GM23338 (cell line): Measurements from ENCODE around the gene KRT71. TPM values are rescaled to one million over a fixed set of nuclear protein-coding genes. Genes with fewer than 3 reads are reported as not detected.

Source experiments
- ATAC-seq: fragments of 200-7000 bp; cut with Tn5 transposase; 3 replicates; pipeline ENCODE4 v1.9.1; 2020
- DNase-seq: peaks from one replicate; pipeline ENCODE4 v3.0.0-alpha.2; 2015; ENCODE audit warnings: low spot score
- H2AFZ ChIP-seq: fragments of 200-600 bp; sonication (generic); 2 replicates; pipeline ENCODE4 v1.8.0; 2016; ENCODE audit warnings: antibody characterized with exemption, mild to moderate bottlenecking, moderate library complexity
- H3F3A ChIP-seq: fragments of 200-600 bp; sonication (generic); replicated peaks from 2 replicates; pipeline ENCODE4 v1.8.0; 2017; ENCODE audit warnings: antibody characterized with exemption, mixed run types, low read depth
- H3K27ac ChIP-seq: fragments of 200-600 bp; sonication (generic); 2 replicates; pipeline ENCODE4 v1.6.1; 2016; ENCODE audit warnings: low read depth
- H3K27me3 ChIP-seq: fragments of 200-600 bp; sonication (generic); 2 replicates; pipeline ENCODE4 v1.8.0; 2016; ENCODE audit warnings: mild to moderate bottlenecking, mixed run types, moderate library complexity; ENCODE audit not compliant: insufficient read depth
- H3K36me3 ChIP-seq: fragments of 200-600 bp; sonication (generic); 2 replicates; pipeline ENCODE4 v1.8.0; 2016; ENCODE audit warnings: mild to moderate bottlenecking; ENCODE audit not compliant: insufficient read depth
- H3K4me1 ChIP-seq: fragments of 200-600 bp; sonication (generic); 2 replicates; pipeline ENCODE4 v1.8.0; 2016; ENCODE audit warnings: mild to moderate bottlenecking, moderate library complexity; ENCODE audit not compliant: insufficient read depth
- H3K4me2 ChIP-seq: fragments of 200-600 bp; sonication (generic); 2 replicates; pipeline ENCODE4 v1.7.1; 2017; ENCODE audit warnings: mixed run types
- H3K4me3 ChIP-seq: fragments of 200-600 bp; sonication (generic); 2 replicates; pipeline ENCODE4 v1.6.1; 2016; ENCODE audit warnings: mixed run types
- H3K79me2 ChIP-seq: fragments of 200-600 bp; sonication (generic); replicated peaks from 2 replicates; pipeline ENCODE4 v1.8.0; 2017; ENCODE audit warnings: mild to moderate bottlenecking; ENCODE audit not compliant: insufficient read depth
- H3K9me2 ChIP-seq: fragments of 200-600 bp; sonication (generic); 2 replicates; pipeline ENCODE4 v1.8.0; 2017; ENCODE audit not compliant: insufficient read depth
- H4K20me1 ChIP-seq: fragments of 200-600 bp; sonication (generic); replicated peaks from 2 replicates; pipeline ENCODE4 v1.8.0; 2017; ENCODE audit warnings: mild to moderate bottlenecking; ENCODE audit not compliant: insufficient read depth
- H3K27ac Mint-ChIP-seq: 2 replicates; pipeline ENCODE4 v1.8.0; 2020; ENCODE audit warnings: inconsistent platforms, mild to moderate bottlenecking, moderate library complexity, mixed read lengths
- H3K27me3 Mint-ChIP-seq: 3 replicates; pipeline ENCODE4 v1.8.0; 2022; ENCODE audit warnings: low read depth, mild to moderate bottlenecking, moderate library complexity, mixed read lengths, inconsistent platforms; ENCODE audit not compliant: insufficient read depth, poor library complexity
- H3K36me3 Mint-ChIP-seq: 3 replicates; pipeline ENCODE4 v1.8.0; 2021; ENCODE audit warnings: low read depth, mild to moderate bottlenecking, inconsistent platforms, moderate library complexity, mixed read lengths
- H3K4me1 Mint-ChIP-seq: 3 replicates; pipeline ENCODE4 v1.8.0; 2020; ENCODE audit warnings: mild to moderate bottlenecking, inconsistent platforms, mixed read lengths
- H3K4me3 Mint-ChIP-seq: 3 replicates; pipeline ENCODE4 v1.8.0; 2021; ENCODE audit warnings: moderate library complexity, mild to moderate bottlenecking, inconsistent platforms, mixed read lengths
- H3K9me3 Mint-ChIP-seq: 3 replicates; pipeline ENCODE4 v1.8.0; 2020; ENCODE audit warnings: moderate library complexity, mild to moderate bottlenecking, inconsistent platforms, mixed read lengths
- ETS1 ChIP-seq: IDR thresholded peaks from 2 replicates; pipeline ENCODE4 v1.6.1; 2016; ENCODE audit warnings: antibody characterized with exemption
- EZH2 ChIP-seq: fragments of 200-600 bp; sonication (generic); IDR thresholded peaks from one replicate; pipeline ENCODE4 v1.8.0; 2017; ENCODE audit warnings: antibody characterized with exemption, mild to moderate bottlenecking, low read depth; ENCODE audit not compliant: unreplicated experiment
- JUNB ChIP-seq: IDR thresholded peaks from one replicate; pipeline ENCODE4 v1.6.1; 2016; ENCODE audit warnings: antibody characterized with exemption; ENCODE audit not compliant: unreplicated experiment
- NANOG ChIP-seq: IDR thresholded peaks from 2 replicates; pipeline ENCODE4 v1.6.1; 2016; ENCODE audit warnings: antibody characterized with exemption, borderline replicate concordance
- POLR2AphosphoS5 ChIP-seq: IDR thresholded peaks from 2 replicates; pipeline ENCODE4 v1.6.1; 2016; ENCODE audit warnings: antibody characterized with exemption, low read depth
- STAT1 ChIP-seq: IDR thresholded peaks from one replicate; pipeline ENCODE4 v1.6.1; 2016; ENCODE audit warnings: antibody characterized with exemption; ENCODE audit not compliant: unreplicated experiment
- ZNF114 ChIP-seq: fragments of 250-450 bp; sonication (Bioruptor Pico); IDR thresholded peaks from 2 replicates; pipeline ENCODE4 v1.5.0; 2020; ENCODE audit warnings: mild to moderate bottlenecking, moderate library complexity
- ZNF331 ChIP-seq: fragments of 250-450 bp; sonication (Bioruptor Pico); IDR thresholded peaks from 2 replicates; pipeline ENCODE4 v1.5.0; 2020; ENCODE audit warnings: low read depth, mild to moderate bottlenecking, moderate library complexity
- polyA plus RNA-seq: library from polyadenylated mRNA; unstranded; fragments of >200 nt; fragmentation: Nextera tagmentation; extraction: Ambion mirVana; gene quantifications from 2 replicates; pipeline ENCODE4 v1.2.1, GENCODE V29; 2016
- total RNA-seq: library from RNA; depleted of rRNA; stranded (reverse); fragments of >200 nt; shearing (Covaris generic); gene quantifications from 2 replicates; pipeline ENCODE4 v1.2.3, GENCODE V29; 2014
- TF ChIP-seq, protein P1 (sequence below), 2 experiments: fragments of 200-600 bp in 1 of 2; sonication (generic) in 1 of 2; conservative IDR thresholded peaks; 2 replicates each; pipeline versions ENCODE4 v1.5.1 to v1.6.1; 2016 to 2017; ENCODE audit warnings: antibody characterized with exemption in 2 of 2, low read depth in 2 of 2, mild to moderate bottlenecking in 2 of 2, moderate library complexity in 1 of 2
- TF ChIP-seq, protein P2 (sequence below): fragments of 250-450 bp; sonication (Bioruptor Pico); IDR thresholded peaks from 2 replicates; pipeline ENCODE4 v1.5.0; 2020; ENCODE audit warnings: mild to moderate bottlenecking, moderate library complexity

KRT71 gene
- total and polyA plus RNA-seq, 2 experiments from 2014 or later: not detected

DNA sequence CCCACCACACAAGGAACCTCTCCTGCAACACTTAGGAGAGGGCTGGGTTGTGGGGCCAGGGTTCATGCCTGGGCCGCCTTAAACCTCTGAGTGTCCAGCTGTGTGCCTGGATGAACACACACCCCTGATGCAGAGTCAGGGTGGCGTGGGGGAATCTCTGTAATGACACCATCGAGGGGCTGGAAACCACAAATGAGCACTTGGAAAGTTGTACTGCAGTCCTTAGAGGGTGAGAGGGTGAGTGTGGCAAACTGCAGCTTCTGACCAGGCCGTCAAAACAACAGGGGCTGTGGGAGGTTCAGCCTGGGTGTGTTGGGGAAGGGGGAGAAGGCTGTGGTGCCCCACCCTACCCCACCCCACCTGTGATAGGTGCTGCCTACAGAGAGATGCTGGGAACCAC, 20.3 kb downstream of the KRT71 start:
- Mint-ChIP-seq H3K4me1 (no peaks in the 10 kb centered on the region), H3K9me3 (no peaks in the 10 kb centered on the region), H3K4me3 (no peak overlapping the region), H3K27me3 (peaks cover 8% of the 10 kb centered on the region), H3K27ac (no peak overlapping the region), H3K36me3 (no peaks in the 10 kb centered on the region)
- H3K79me2 ChIP-seq: no peaks in the 10 kb centered on the region
- ATAC-seq: no peak
- H3K9me2 ChIP-seq: no peaks in the 10 kb centered on the region
- TF ChIP-seq, protein P1, sequence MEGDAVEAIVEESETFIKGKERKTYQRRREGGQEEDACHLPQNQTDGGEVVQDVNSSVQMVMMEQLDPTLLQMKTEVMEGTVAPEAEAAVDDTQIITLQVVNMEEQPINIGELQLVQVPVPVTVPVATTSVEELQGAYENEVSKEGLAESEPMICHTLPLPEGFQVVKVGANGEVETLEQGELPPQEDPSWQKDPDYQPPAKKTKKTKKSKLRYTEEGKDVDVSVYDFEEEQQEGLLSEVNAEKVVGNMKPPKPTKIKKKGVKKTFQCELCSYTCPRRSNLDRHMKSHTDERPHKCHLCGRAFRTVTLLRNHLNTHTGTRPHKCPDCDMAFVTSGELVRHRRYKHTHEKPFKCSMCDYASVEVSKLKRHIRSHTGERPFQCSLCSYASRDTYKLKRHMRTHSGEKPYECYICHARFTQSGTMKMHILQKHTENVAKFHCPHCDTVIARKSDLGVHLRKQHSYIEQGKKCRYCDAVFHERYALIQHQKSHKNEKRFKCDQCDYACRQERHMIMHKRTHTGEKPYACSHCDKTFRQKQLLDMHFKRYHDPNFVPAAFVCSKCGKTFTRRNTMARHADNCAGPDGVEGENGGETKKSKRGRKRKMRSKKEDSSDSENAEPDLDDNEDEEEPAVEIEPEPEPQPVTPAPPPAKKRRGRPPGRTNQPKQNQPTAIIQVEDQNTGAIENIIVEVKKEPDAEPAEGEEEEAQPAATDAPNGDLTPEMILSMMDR (conservative IDR thresholded peaks at IDR 0.05; ENCODE audit: low read depth in 2 of 2): no peak
- TF ChIP-seq EZH2: no peak
- no peak for TF ChIP-seq ZNF114 (CRISPR knock-in tag)
- no peak for TF ChIP-seq POLR2AphosphoS5
- no peak for TF ChIP-seq NANOG
- TF ChIP-seq JUNB: no peak
- TF ChIP-seq, protein P2, sequence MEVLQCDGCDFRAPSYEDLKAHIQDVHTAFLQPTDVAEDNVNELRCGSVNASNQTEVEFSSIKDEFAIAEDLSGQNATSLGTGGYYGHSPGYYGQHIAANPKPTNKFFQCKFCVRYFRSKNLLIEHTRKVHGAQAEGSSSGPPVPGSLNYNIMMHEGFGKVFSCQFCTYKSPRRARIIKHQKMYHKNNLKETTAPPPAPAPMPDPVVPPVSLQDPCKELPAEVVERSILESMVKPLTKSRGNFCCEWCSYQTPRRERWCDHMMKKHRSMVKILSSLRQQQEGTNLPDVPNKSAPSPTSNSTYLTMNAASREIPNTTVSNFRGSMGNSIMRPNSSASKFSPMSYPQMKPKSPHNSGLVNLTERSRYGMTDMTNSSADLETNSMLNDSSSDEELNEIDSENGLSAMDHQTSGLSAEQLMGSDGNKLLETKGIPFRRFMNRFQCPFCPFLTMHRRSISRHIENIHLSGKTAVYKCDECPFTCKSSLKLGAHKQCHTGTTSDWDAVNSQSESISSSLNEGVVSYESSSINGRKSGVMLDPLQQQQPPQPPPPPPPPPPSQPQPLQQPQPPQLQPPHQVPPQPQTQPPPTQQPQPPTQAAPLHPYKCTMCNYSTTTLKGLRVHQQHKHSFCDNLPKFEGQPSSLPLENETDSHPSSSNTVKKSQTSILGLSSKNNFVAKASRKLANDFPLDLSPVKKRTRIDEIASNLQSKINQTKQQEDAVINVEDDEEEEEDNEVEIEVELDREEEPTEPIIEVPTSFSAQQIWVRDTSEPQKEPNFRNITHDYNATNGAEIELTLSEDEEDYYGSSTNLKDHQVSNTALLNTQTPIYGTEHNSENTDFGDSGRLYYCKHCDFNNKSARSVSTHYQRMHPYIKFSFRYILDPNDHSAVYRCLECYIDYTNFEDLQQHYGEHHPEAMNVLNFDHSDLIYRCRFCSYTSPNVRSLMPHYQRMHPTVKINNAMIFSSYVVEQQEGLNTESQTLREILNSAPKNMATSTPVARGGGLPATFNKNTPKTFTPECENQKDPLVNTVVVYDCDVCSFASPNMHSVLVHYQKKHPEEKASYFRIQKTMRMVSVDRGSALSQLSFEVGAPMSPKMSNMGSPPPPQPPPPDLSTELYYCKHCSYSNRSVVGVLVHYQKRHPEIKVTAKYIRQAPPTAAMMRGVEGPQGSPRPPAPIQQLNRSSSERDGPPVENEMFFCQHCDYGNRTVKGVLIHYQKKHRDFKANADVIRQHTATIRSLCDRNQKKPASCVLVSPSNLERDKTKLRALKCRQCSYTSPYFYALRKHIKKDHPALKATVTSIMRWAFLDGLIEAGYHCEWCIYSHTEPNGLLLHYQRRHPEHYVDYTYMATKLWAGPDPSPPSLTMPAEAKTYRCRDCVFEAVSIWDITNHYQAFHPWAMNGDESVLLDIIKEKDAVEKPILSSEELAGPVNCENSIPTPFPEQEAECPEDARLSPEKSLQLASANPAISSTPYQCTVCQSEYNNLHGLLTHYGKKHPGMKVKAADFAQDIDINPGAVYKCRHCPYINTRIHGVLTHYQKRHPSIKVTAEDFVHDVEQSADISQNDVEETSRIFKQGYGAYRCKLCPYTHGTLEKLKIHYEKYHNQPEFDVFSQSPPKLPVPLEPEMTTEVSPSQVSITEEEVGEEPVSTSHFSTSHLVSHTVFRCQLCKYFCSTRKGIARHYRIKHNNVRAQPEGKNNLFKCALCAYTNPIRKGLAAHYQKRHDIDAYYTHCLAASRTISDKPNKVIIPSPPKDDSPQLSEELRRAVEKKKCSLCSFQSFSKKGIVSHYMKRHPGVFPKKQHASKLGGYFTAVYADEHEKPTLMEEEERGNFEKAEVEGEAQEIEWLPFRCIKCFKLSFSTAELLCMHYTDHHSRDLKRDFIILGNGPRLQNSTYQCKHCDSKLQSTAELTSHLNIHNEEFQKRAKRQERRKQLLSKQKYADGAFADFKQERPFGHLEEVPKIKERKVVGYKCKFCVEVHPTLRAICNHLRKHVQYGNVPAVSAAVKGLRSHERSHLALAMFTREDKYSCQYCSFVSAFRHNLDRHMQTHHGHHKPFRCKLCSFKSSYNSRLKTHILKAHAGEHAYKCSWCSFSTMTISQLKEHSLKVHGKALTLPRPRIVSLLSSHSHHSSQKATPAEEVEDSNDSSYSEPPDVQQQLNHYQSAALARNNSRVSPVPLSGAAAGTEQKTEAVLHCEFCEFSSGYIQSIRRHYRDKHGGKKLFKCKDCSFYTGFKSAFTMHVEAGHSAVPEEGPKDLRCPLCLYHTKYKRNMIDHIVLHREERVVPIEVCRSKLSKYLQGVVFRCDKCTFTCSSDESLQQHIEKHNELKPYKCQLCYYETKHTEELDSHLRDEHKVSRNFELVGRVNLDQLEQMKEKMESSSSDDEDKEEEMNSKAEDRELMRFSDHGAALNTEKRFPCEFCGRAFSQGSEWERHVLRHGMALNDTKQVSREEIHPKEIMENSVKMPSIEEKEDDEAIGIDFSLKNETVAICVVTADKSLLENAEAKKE (CRISPR knock-in tag): no peak
- TF ChIP-seq ZNF331 (CRISPR knock-in tag): no peak
- TF ChIP-seq STAT1: no peak
- TF ChIP-seq ETS1: no peak
- no peaks in the 10 kb centered on the region for H3K36me3 ChIP-seq
- no peaks in the 10 kb centered on the region for H3K4me1 ChIP-seq
- no peak overlapping the region for H2AFZ ChIP-seq
- H3K4me3 ChIP-seq: no peak overlapping the region
- no peaks in the 10 kb centered on the region for H4K20me1 ChIP-seq
- H3K27ac ChIP-seq: no peak overlapping the region
- no peak overlapping the region for H3K4me2 ChIP-seq
- no peaks in the 10 kb centered on the region for H3K27me3 ChIP-seq
- DNase-seq: no peak
- H3F3A ChIP-seq: no peaks in the 10 kb centered on the region
